CD1c-positive myeloid dendritic cell (primary cell): Measurements from ENCODE around the gene LPP.

Source experiments
- DNase-seq: peaks from one replicate; pipeline ENCODE4 v3.0.0-alpha.2; 2016; ENCODE audit errors: extremely low spot score

Gene LPP

DNA sequence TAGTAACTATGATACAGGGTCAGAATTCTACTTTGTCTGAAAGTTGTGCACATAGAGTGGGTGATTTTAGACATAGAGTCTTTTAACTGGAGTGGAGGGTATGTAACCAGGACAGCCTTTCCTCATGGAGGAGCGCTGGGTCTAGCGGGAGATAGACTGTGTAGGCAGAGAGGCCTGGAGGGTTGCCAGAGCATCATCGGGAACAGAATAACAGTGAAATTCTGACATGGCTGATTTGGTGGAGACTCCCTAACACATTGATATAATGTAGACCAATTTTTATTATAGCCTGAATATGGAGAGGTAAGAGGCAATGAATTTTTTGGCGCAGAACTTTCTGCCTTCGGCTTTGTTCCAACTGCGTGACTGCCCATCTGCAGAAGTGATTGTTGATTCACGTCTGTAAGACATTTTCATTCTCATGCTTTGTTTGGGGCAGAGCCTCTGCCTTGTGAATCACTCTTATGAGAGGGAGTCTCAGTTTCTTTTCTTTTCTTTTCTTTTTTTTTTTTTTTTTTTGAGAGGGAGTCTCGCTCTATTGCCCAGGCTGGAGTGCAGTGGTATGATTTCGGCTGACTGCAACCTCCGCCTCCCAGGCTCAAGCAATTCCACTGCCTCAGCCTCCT lies 16.0 kb downstream of the LPP start:
- no peak for DNase-seq

DNA sequence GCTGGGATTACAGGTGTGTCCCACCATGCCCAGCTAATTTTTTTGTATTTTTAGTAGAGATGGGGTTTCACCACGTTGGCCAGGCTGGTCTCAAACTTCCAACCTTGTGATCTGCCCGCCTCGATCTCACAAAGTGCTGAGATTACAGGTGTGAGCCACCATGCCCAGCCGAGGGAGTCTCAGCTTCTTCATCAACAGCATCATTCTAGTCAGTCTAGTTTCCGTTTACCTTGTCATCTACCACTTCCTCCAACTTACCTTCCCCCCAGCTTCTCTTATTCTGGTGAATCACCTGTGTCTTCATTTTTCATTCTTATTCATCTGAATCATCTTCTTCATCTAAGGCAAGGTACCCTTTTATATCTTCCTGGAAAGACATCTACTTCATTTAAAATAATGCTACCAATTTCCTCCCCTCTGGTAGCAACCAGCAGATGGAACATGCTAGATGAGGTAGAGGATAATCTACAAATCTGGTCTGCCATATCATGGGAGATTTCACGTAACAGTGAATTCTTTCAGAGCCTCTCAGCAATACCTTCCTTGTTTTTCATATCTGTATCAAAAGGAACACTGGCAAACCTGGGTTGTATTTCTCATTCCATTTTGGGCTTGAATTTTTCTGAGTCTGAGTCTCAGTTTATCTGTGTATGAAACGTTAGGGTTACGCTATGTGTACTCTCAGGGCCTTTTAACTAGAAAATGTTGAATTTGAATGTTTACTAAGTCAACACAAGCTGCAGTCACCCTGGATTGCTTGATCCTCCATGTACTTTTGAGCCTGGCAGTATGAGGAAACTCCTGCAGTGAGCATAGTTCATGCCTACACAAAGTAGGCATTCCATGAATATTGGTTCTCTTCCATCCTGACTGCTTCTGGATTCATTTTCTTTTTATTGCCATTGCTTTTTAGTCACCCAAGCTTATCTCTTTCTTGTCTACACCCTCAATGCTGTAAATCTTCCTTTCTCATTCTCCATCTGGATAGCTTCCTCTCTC lies 16.8 kb downstream of the LPP start:
- DNase-seq: no peak

DNA sequence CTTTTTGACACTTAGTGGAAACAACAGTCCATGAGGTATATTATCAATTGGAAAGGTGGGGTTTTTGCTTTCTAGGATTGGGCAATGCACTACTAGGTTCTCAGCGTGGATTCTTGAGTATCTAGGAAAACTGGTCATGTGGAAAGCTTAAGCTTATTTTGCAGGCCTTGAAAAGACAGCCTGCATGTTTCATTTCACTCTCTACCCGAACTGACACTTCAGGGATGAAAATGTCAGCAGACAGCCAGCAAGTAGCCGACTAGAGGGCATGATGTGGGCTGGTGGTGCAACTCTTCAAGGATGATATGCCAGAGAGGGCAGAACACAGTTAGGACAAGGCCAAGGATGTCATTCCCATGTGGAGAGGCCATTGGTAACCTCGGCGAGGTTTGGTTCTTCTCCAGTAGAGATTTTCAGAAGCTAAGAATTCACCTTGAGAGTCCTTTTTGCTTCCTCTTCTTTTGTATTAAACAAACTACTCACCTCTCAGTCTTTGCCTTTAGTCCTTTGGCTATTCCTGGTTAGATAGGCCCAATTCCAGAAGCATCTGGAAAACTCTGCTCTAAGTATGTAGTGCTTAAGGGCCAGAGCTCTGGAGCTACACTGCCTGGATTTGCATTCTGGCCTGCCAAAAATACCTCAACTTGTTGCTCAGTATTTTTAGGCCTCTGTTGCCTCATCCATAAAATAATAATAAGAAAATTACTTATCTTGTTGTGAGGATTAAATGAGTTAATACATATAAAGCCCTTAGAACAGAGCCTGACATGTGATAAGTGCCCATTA lies 17.9 kb downstream of the LPP start:
- no peak for DNase-seq

- DNase-seq: no peak
These were observed 20.5 kb downstream of the LPP start for GRCh38 chr3:188174317-188175044.

GRCh38 chr3:188176476-188176875 lies 22.5 kb downstream of the LPP start:
- DNase-seq: no peak

GRCh38 chr3:188176884-188177283 lies 22.9 kb downstream of the LPP start:
- DNase-seq: no peak

DNA sequence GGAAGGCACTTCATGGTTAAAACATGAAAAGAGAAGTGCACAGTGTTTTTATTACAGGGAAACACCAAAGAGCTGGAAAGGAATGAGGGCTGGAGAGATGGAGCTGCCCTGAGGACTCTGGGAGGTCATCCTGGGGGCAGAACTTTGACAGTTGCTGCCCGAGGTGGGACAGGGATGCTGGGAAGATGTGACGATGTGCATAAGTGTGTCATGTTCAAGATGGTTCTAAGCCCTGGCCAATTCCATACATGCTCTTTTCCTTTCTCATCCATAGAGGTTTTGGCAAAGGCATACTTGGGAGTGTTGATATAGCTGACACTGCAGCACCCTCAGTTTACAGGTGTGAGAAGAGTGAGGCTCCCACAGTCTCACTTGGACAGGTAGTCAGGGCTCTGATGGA lies 23.8 kb downstream of the LPP start:
- DNase-seq: no peak

- DNase-seq: no peak
These were observed 24.5 kb downstream of the LPP start for GRCh38 chr3:188178293-188178936.

GRCh38 chr3:188179006-188179966 lies 25.3 kb downstream of the LPP start:
- DNase-seq: no peak

GRCh38 chr3:188180114-188180513 lies 26.2 kb downstream of the LPP start:
- DNase-seq: no peak

GRCh38 chr3:188183452-188183851 lies 29.5 kb downstream of the LPP start:
- DNase-seq: no peak

DNA sequence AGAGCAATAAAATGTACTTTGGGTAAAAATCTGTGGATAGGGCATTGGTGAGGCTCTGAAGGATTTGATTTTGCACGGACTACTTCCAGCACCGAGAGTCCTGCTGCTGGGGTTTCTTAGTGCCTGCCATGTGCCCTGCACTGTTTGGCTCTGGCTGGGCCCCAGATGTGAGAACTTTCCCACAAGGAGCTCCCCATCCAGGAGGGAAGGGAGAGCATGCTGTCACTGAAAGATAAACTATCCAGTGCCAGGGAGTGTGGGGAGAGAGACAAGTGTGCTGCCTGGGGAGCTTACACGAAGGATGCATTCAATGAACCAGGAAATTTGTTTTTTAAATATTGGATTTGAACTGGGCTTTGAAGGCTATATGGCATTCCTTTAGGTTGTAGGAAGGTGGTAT lies 30.2 kb downstream of the LPP start:
- no peak for DNase-seq

DNA sequence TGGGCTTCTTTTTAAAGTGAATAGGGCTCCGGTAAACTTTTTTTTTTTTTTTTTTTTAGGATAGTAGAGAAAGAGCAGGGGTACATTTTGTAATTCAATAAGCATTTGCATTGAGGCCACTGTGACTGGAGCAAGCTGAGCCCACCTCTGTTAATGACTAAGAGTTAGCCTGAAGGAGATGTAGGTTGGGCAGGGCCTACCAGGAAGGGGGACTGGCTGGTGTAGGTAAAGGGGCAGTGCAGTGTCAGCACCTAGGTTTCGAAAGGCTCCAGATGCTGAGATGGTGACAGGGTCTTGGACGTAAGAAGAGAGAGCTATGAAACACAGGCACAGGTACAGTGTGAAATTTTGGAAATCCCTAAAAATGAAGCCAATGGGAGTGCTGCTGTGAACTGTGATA lies 30.7 kb downstream of the LPP start:
- no peak for DNase-seq

- peak; percentile 57 for DNase-seq
These were observed 31.8 kb downstream of the LPP start for GRCh38 chr3:188185717-188186251.

DNA sequence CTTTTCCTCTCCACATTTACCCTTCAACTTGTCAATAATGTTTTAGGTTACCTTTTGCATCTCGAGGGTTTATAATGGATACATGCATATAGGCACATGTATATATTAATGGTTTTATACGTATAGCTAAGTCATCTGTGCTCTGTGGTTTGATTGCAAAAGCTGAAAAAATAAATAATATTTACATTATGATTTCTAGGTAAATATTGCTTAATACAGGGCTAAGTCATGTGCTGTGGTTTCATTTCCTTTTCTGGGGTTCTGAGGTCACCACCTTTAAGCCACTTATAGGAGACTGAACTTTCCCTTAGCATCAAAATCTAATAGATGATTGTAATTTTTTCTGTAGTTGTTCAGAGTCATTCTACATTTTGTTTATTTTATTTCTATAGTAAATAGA lies 33.1 kb downstream of the LPP start:
- DNase-seq: peak; percentile 92

DNA sequence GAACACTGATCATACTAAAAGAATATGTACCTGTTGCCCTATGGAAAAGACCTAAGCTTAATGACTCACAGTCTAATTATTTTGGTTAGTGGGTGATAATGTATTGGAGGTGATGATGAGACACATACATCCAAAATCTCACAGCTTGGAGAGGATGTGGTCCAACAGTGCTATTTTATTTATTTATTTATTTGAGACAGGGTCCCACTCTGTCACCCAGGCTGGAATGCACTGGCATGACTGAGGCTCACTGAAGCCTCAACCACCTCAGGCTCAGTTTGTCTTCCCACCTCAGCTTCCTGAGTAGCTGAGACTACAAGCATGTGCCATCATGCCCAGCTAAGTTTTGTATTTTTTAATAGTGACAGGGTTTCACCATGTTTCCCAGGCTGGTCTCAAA lies 35.0 kb downstream of the LPP start:
- DNase-seq: no peak

- no peak for DNase-seq
These were observed 37.5 kb downstream of the LPP start for GRCh38 chr3:188191460-188191859.

DNA sequence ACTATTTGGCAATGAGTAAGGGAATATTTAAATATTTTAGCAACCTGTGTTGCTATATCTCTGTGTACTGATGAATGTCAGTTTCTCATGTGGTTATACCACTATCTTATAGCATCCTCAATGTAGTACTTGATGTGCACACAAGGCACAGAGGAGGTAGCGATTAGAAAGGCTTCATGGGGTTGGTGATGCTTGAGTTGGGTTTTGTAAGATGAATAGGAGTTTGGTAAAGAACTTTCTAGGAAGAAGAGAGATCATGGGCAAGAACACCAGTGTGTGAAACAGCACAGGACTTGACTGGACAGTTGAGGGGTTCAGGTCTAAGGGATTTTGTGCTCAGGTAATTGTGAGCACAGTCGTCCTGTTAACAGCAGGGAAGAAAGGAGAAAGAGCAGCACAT lies 38.1 kb downstream of the LPP start:
- DNase-seq: no peak

GRCh38 chr3:188194332-188194731 lies 40.4 kb downstream of the LPP start:
- DNase-seq: peak; percentile 80
